ENCODE results near the gene GIGYF1.
"Not testable (repeated sequence)": the region's sequence is repeated elsewhere in the genome, so short reads cannot be mapped to it uniquely, and the experiment has no call there.

Gene GIGYF1

DNA sequence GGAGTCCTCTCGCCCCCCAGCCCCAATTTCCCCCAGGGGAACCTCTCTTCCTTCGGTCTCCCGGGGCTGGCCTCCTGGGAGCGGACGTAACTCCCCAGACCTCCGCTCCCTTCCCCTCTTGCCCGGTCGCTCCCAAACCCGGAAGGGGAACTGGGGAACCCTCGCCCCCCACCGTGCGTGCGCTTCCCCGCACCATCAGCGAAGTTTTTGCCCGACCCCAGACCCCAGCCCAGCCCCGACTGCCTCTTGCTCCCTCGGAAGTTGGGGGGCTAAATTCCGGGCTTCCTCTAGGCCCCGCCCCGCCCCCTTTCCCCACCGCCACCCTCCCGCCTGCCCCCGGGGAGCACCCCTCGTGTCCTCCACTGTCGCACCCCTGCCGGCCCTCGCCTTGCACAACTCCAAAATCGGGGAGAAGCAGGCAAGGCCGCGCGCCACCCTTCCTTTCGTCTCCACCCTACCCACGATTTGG is 20.1 kb downstream of the GIGYF1 start:
- DNase-seq (ENCODE audit: insufficient read length, low spot score) (no peak), FAIRE-seq (no peak)

DNA sequence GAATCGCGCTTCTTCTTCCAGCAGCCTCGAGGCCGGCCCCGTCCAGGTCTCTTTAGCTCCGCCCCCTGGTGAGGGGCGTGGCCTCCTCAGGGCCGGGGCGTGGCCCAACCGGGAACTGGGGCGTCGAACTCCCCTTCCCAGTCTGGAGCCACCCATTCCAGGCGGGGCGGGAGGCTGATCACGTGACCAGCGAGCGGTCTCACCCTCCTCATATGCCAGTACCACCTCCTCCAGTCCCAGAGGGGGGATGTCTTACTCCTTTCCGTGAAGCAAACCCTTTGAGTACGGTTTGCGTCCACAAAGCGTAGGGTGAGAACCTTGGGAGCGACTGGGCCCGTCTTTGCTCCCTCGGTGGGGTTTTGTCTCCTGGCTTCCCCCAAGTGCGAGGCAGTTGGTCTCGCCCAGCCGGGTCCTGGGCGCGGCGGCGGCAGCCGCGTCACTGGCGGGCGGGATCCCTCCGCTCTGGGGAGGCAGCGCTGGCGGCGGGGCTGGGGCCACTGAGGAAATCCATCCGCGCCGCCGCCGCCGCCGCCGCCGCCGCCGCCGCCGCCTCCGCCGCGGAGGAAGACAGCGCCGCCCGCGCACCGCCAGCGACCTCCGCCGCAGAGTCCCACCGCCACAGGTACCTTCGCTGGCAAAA is 20.6 kb downstream of the GIGYF1 start, which contains the start of gene GNB2:
TSS of gene GNB2 (plus strand) at position 439 of the 640 bp plus-strand sequence. CDS start 2,526 bp downstream, outside the sequence.
- DNase-seq (ENCODE audit: insufficient read length, low spot score) (peak; percentile 88), FAIRE-seq (peak; percentile 92)

DNA sequence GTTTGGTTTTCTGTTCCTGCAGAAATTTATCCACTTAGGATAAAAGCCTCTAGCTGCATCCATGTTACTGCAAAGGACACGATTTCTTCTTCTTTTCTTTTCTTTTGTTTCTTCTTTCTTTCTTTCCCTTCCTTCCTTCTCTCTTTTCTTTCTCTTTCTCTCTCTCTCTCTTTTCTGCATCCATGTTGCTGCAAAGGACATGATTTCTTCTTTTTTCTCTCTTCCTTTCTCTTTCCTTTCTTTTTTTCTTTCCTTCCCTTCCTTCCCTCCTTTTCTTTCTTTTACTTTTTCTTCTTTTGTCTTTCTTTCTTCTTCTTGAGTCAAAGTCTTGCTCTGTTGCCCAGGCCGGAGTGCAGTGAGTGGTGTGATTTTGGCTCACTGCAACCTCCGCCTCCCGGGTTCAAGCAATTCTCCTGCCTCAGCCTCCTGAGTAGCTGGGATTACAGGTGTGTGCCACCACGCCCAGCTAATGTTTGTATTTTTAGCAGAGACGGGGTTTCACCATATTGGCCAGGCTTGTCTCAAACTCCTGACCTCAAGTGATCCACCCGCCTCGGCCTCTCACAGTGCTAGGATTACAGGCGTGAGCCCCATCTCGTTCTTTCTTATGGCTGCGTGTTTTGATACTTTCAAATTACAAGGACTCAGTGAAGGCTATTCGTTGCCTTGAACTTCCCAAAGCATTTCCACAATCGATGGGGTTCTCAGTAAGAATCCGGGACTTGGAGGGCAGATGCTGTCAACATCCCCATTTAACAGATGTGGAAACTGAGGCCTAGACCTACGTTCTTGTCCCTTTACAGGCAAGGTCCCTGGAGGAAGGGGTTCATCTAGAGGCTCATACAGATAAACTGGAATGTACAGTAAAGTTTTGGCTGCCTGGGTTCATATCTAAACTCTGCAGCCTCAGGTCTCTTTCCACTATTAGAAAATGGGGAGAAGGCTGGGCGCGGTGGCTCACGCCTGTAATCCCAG is 22.4 kb downstream of the GIGYF1 start:
- DNase-seq (ENCODE audit: insufficient read length, low spot score) (no peak), FAIRE-seq (no peak)

DNA sequence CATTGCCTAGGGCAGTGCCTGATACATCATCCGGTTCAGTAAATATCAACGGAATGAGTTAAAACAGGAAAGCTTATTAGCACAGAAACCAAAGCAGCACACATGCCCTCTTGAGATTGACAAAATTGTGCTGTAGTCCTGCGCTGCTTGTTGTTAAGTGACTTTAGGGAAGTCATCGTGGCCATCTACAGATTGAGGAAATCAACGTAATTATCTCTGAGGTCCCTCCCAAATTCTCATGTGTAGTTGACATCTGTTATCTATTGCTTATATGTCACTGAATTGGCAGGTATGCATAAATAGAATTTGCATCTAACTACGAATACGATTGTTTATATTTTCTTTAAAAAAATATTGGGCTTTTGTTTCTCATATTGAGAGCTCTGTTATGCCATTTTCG is 24.0 kb downstream of the GIGYF1 start:
- no peak for DNase-seq (ENCODE audit: insufficient read length, low spot score)
- no peak for FAIRE-seq

DNA sequence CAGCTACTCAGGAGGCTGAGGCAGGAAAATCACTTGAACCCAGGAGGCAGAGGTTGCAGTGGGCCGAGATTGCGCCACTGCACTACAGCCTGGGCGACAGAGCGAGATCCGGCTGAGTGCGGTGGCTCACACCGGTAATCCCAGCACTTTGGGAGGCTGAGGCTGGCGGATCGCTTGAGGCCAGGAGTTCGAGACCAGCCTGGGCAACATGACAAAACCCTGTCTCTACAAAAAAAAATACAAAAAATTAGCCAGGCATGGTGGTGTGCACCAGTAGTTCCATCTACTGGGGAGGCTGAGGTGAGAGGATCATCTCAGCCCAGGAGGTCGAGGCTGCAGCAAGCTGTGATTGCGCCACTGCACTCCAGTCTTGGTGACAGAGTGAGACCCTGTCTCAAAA is 24.9 kb downstream of the GIGYF1 start:
- not testable (repeated sequence) for FAIRE-seq; DNase-seq (ENCODE audit: insufficient read length, low spot score)

DNA sequence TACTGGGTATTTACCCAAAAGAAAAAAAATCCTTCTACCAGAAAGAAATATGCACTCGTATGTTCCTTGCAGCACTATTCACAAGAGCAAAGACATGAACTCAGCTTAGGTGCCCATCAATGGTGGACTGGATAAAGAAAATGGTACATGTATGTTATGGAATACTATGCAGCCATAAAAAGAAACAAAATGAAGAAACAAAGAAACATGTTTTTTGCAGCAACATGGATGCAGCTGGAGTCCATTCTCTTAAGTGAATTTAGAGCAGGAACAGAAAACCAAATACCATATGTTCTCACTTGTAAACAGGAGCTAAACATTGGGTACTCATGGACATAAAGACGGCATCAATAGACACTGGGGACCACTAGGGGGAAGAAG is 26.0 kb downstream of the GIGYF1 start:
- no peak for DNase-seq (ENCODE audit: insufficient read length, low spot score)
- no peak for FAIRE-seq

DNA sequence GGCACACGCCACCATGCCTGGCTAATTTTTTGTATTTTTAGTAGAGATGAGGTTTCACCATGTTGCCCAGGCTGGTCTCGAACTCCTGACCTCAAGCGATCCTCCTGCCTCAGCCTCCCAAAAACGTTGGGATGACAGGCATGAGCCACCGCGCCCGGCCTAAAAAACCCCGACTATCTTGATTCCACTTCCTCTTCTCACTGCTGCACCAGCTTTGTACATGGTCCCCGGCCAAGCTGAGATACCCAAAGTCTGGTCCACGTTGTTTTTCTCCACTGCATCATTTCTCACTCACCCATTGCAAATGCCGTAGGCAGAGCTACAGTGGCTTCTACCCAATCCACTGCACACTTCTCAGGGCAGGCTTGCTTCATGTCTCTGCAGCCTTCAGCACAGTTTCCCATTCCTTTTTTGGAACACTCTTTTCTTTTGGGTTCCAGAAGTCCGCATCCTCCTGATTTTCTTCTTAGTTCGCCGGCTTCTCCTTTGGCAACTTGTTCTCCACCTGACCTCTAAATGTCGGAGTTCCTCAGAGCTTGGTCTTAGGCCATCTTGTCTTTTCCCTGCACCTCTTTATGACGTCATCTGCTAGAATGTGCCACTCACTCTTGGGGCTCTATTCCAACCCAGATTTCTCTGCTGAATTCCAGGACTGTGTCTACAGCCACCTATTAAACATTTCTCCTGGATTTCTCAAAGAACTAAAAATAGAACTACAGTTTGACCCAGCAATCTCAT is 26.6 kb downstream of the GIGYF1 start:
- no peak for FAIRE-seq

DNA sequence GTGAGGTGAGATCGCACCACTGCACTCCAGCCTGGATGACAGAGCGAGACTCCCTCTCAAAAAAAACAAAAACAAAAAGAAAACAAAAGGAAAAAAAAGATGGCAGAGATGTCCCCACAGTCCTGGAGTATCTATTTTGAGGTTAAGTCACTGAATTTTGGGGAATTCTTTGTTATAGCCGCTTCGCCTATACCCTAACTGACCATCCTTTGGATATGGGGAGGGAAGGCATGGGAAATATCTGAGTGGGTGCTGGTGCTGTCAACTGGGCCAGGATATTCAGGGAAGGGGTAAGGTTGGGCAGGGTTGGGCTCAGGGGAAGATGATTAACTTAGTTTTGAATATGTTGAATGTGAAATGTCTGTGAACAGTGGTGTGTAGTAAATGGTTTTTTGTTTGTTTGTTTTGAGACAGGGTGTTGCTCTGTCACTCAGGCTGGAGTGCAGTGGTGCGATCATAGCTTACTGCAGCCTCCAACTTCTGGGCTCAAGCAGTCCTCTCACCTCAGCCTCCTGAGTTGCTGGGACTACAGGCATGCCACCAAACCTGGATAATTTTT is 28.8 kb downstream of the GIGYF1 start:
- DNase-seq (ENCODE audit: insufficient read length, low spot score) = no peak
- FAIRE-seq = no peak

More for the DNA sequence above, 26.6 kb downstream of the GIGYF1 start:
- DNase-seq (ENCODE audit: insufficient read length, low spot score) = no peak

DNA sequence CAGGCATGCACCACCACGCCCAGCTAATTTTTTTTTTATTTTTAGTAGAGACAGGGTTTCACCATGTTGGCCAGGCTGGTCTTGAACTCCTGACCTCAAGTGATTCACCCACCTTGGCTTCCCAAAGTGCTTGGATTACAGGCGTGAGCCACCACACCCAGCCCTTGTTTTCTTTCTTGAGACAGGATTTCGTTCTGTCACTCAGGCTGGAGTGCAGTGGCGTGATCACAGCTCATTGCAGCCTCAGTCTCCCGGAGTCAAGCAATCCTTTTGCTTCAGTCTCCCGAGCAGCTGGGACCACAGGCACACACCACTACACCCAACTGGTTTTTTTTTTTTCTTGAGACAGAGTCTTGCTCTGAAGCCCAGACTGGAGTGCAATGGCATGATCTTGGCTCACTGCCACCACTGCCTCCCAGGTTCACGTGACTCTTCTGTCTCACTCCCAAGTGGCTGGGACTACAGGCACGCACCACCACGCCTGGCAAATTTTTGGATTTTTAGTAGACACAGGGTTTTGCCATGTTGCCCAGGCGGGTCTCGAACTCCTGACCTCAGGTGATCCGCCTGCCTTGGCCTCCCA is 31.8 kb downstream of the GIGYF1 start:
- FAIRE-seq; DNase-seq (ENCODE audit: insufficient read length, low spot score): not testable (repeated sequence)

DNA sequence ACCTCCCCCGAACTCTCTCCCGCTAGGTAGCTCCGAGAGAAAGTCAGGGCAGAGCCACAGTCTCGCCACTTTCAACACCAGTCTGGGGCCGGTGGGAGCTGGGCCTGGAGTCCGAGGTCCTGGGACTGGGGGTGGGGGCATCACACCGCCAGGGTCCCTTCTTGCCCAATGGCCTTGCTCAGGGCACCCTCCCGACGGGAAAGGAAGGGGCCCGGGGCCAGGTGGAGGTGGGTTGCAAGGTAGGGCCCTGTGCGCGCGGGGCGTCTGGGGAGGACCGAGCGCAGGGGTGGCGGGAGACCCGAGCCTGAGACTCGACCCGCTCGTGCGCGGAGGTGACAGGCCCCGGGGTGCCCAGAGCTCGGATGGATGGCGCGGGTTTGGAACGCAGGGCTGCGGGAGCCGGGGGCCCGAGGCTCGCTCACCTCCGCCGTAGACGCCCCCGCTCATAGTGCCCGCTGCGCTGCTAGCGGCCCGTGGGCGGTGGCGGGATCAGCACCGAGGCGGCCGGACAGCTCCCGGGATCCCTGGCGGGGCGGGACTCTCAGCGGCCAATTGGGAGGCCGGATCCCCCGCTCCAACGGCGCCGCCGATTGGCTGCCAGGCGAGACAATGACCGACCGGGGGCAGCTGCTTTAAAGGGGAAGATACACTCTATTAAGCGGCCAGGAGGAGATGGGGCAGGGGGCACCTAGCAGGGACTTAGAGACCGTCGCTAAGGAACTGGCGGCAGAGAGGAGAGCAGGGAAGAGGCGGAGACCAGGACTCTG is 38.0 kb downstream of the GIGYF1 start, which contains the start of gene ACTL6B:
TSS of gene ACTL6B (minus strand) at position 541 of the 767 bp plus-strand sequence. CDS start at position 447, 94 bp downstream.
- FAIRE-seq (no peak), DNase-seq (ENCODE audit: insufficient read length, low spot score) (no peak)

DNA sequence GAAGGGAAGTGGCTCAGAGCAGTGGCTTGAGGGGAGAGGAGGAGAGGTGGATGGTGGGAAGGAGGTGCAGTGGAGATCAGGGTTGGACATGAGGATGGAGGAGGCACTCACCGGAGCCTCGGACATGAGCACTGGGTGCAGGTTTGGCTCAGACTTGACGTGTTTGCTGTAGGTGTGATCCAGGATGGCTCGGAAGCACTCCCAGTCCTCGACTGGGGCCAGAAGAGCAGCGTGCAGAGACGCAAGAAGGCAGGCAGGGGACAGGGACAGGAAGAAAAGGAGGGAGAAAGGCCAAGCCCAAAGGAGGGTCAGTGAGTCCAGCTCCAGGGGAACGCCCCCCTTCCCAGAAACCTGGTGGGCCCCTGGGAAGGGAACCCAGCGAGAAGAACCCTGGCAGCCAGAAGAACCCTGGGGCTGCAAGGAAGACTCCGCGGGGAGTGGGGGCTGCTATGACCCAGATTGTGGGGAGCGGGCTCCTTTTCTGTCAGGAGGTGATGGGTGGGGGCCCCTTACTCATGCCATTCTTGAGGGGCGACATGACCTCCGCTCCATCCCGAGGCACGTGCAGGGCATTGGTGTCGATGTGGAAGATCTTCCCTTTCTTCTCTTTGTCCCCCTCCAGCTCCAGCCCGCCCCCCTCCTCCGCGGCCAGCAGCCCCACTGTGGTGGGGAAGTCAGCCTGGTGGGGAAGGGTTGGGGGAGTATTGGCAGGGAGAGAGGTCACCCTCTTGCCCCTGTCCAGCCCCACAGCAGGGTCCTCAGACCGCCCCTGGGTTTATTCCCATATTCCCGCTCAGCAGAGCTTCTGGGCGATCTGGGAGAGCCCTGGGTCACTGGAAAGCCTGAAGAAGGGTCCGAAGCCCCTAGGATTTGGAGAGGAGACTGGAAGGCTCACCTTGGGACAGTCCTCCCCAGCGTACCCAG is 38.9 kb downstream of the GIGYF1 start:
- DNase-seq (ENCODE audit: insufficient read length, low spot score) (no peak), FAIRE-seq (no peak)

DNA sequence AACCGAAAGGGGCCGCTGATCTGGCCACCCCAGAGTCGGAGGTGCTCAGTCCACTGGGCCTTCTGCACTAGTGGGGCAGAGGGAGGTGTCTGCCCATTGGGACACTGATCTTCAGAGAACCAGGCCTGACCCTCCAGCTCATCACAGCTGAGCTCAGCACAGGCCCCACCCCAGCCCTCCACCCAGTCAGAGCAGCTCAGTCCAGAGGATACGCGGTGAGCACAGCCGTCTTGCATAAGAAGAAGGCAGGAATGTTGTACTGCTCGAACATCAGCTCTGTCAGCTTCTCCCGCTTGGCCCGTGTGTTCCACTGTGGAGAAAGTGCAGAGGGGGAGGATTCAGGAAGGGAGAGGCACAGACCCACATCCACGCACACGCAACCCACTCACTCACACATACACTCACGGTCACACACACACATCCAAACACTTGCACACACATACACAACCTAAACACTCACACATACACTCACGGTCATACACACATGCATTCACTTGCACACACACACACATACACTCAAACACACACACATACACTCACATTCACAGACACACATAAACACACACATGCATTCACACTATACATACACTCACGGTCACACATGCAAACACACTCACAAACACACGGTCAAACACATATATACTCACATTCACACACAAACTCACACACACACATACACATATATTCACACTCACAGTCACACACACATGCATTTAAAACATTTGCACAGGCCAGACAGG is 44.1 kb downstream of the GIGYF1 start:
- no peak for FAIRE-seq
- DNase-seq (ENCODE audit: insufficient read length, low spot score) = no peak

DNA sequence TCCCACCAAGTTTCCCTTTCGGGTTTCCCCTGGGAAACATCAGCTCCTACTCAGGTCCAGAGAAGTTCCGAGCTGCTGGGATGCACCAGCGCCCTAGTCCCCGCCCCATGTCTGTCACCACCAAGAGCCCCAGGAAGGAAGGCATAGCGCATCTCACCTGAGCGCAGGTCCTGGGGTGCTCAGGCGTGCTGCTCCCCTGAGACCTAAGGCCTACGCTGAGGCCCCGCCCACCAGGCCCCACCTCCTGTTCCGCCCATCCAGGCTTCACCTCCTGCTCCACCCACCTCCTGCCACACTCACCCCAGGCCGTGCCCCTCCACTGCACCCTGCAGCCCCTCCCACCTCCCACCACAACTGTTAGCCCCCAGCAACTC is 51.5 kb downstream of the GIGYF1 start:
- FAIRE-seq = no peak
- DNase-seq (ENCODE audit: insufficient read length, low spot score) = no peak

DNA sequence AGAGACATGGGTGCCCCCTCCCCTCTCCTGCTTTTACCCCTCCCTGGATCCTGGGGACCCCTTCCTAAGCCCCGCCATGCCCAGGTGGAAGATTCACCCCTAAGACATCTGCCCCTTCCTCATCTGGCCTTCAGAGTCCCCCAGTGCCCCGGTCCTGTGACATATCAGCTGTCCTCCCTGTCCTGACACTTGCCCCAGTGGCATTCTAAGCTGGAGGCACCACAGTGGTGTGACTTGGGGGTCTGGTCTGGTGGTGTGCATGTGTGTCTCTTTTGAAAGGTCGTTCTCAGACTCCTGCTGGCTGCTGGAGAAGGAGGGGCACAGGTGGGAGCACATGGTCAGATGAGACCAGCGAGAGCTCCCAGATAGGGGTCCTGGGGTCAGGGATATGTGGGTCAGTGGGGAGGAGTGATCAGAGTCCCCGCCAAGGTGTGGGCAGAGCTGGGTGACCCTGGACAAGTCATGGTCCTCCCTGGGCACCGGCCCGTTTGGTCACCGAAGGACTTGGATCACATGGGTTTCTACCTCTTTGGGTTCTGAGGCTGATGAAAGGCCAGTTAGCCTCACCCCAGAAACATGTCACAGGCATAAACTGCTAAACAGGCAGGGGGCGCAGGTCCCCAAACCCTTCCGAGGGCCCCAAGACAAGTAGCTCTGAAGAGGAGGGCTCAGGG is 52.1 kb downstream of the GIGYF1 start:
- DNase-seq (ENCODE audit: insufficient read length, low spot score) = no peak
- FAIRE-seq = no peak

DNA sequence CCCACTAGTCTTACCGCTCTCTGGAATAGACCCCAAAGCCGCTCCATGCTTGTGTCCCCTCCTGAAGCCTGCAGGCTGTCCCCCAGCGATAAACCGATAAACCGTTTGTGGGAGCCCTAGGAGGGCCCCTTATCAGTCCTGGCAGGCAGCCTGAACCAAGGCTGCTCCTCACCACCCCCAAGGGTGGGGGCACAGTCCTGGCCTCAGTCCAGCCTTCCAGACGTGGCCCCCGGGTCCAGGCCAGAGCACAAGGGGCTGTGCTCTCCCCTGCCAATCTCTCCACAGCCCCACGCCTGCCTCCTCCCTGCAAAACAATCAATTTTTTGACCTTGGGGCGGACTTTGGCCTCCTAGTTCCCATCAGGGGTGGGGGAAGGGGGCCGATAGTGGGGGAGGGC is 52.6 kb downstream of the GIGYF1 start, which contains the start of gene TFR2:
TSS of gene TFR2 (minus strand) at position 90 of the 397 bp plus-strand sequence. CDS start at position 47, 43 bp downstream.
- DNase-seq (ENCODE audit: insufficient read length, low spot score) (no peak), FAIRE-seq (no peak)

DNA sequence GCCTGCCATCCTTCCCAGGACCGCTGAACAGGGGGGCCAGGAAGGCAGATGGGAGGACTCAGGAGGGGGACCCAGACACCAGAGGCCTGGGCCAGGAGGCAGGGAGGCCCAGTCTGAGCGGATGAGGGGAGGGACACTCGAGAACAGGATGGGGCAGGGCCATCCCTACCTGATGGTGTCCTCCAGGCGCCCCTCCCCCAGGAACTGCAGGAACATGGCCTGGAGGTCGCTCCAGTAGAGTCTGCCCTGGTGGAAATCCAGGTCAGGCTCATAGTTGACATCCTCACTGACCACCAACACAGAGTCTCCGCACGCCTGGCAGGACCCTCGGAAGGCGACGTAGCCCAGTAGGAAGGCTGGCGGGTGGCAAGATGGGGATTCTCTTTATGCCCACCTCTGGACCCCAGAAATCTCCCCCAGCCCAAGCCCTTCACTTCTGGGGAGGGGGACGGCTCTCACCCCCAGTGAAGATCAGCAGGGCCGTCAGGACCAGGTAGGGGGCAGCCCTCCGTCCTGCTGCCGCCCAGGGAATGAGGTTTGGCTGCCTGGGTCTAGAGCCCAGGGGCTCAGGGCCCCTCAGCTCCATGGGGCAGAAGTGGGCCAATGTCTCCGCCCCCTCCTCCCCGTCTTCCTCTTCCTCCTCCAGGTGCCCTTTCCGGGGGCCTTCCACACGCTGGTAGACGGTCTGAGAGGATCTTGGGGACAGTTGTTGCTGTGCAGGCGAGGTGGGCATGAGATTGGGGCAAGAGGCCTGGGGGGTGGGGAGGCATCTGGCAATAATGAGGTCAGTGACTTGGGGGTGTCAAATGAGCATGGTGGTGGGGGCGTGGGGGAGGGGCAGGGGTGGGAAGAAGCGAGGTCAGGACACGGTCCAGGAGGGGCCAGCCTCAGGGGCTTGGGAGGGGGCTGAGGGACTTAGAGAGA is 53.3 kb downstream of the GIGYF1 start:
- FAIRE-seq = no peak
- no peak for DNase-seq (ENCODE audit: insufficient read length, low spot score)
